ENCODE measurements around the gene NUP35. TPM values are rescaled to one million over a fixed set of nuclear protein-coding genes. Genes with fewer than 3 reads are reported as not detected.

Gene NUP35
- total and polyA plus RNA-seq, 2 donors (not counting 1 experiment from before 2014, with no cell fraction given), result 8.9 to 10.0 TPM

DNA sequence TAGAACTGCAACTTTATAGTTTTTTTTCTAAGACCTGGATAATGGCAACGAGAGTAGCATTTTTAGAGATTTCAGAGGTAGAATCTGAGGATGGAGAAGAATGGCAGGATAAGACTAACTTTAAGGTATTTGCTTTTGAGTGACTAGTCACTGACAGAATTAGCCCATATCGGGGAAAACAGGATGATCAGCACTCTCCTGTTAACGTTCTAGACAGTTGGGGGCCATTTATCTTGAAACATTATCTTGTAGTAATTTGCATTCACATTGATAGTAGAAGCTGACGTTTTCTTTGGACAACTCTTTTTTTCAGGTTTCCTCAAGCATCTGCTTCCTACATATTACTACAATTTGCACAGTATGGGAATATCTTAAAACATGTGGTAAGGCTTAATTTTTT is 32.9 kb downstream of the NUP35 start:
- Histone ChIP-seq H3K4me2 (ENCODE audit: extremely low read depth, insufficient read depth, low read length) (no peak overlapping the region), H3K27me3 (ENCODE audit: control insufficient read depth, insufficient read depth, low read length) (no peaks in the 10 kb centered on the region), H2AFZ (ENCODE audit: low read length) (no peak overlapping the region), H3K36me3 (ENCODE audit: control insufficient read depth, insufficient read depth, low read length) (no peaks in the 10 kb centered on the region), H3K9ac (ENCODE audit: insufficient read depth, low read length) (no peak overlapping the region), H3K4me1 (ENCODE audit: control insufficient read depth, extremely low read depth, insufficient read depth, low read length) (no peaks in the 10 kb centered on the region), H3K4me3 (replicated peaks in 1 of 4; ENCODE audit: control extremely low read depth in 1 of 4, insufficient read depth in 1 of 4, low read depth in 3 of 4, low read length in 4 of 4) (no peak overlapping the region), H3K9me3 (ENCODE audit: control insufficient read depth, insufficient read depth, low read depth, low read length) (no peaks in the 10 kb centered on the region), H3K79me2 (ENCODE audit: control insufficient read depth, insufficient read depth, low read length) (no peaks in the 10 kb centered on the region), H3K27ac (ENCODE audit: insufficient read depth, low read length) (no peak overlapping the region), H4K20me1 (ENCODE audit: control insufficient read depth, extremely low read depth, insufficient read depth, low read length) (no peaks in the 10 kb centered on the region)
- DNase-seq (ENCODE audit: low read depth in 2 of 2), result no peak
- TF ChIP-seq EZH2 (IDR thresholded peaks at IDR 0.05; ENCODE audit: low read length, missing control alignments), result no peak
- no peak for TF ChIP-seq CTCF (conservative IDR thresholded peaks at IDR 0.05 in 1 of 2, IDR thresholded peaks at IDR 0.05 in 1 of 2; ENCODE audit: low read depth in 1 of 2, low read length in 2 of 2)

DNA sequence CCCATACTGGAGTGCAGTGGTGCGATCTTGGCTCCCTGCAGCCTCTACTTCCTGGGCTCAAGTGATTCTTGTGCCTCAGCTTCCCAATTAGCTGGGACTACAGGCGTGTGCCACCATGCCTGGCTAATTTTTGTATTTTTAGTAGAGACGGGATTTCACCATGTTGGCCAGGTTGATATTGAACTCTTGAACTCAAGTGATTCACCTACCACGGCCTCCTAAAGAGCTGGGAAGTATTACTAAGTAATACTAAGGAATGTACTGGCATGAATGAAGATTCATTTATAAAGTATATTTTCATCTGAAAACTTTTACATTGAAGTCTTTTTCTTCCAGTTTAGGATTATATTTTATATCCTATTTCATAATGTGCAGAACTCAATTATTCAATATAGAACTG is 38.1 kb downstream of the NUP35 start:
- no peaks in the 10 kb centered on the region for H4K20me1 ChIP-seq (ENCODE audit: control insufficient read depth, extremely low read depth, insufficient read depth, low read length)
- H3K9ac ChIP-seq (ENCODE audit: insufficient read depth, low read length), result no peak overlapping the region
- no peaks in the 10 kb centered on the region for H3K27me3 ChIP-seq (ENCODE audit: control insufficient read depth, insufficient read depth, low read length)
- no peaks in the 10 kb centered on the region for H3K4me1 ChIP-seq (ENCODE audit: control insufficient read depth, extremely low read depth, insufficient read depth, low read length)
- peak; percentile 3 to 84 for DNase-seq (ENCODE audit: low read depth in 2 of 2)
- H3K9me3 ChIP-seq (ENCODE audit: control insufficient read depth, insufficient read depth, low read depth, low read length), result no peaks in the 10 kb centered on the region
- no peak overlapping the region for H3K4me3 ChIP-seq (replicated peaks in 1 of 4; ENCODE audit: control extremely low read depth in 1 of 4, insufficient read depth in 1 of 4, low read depth in 3 of 4, low read length in 4 of 4)
- H2AFZ ChIP-seq (ENCODE audit: low read length), result no peak overlapping the region
- H3K4me2 ChIP-seq (ENCODE audit: extremely low read depth, insufficient read depth, low read length), result no peak overlapping the region
- no peak for TF ChIP-seq CTCF (conservative IDR thresholded peaks at IDR 0.05 in 1 of 2, IDR thresholded peaks at IDR 0.05 in 1 of 2; ENCODE audit: low read depth in 1 of 2, low read length in 2 of 2)
- no peak for TF ChIP-seq EZH2 (IDR thresholded peaks at IDR 0.05; ENCODE audit: low read length, missing control alignments)
- H3K79me2 ChIP-seq (ENCODE audit: control insufficient read depth, insufficient read depth, low read length), result no peaks in the 10 kb centered on the region
- H3K27ac ChIP-seq (ENCODE audit: insufficient read depth, low read length), result no peak overlapping the region
- H3K36me3 ChIP-seq (ENCODE audit: control insufficient read depth, insufficient read depth, low read length), result no peaks in the 10 kb centered on the region

- H2AFZ ChIP-seq (ENCODE audit: low read length), result no peak overlapping the region
- no peaks in the 10 kb centered on the region for H3K4me1 ChIP-seq (ENCODE audit: control insufficient read depth, extremely low read depth, insufficient read depth, low read length)
- TF ChIP-seq CTCF (conservative IDR thresholded peaks at IDR 0.05 in 1 of 2, IDR thresholded peaks at IDR 0.05 in 1 of 2; ENCODE audit: low read depth in 1 of 2, low read length in 2 of 2) (no peak), EZH2 (IDR thresholded peaks at IDR 0.05; ENCODE audit: low read length, missing control alignments) (no peak)
- H3K9ac ChIP-seq (ENCODE audit: insufficient read depth, low read length), result no peak overlapping the region
- H3K36me3 ChIP-seq (ENCODE audit: control insufficient read depth, insufficient read depth, low read length), result no peaks in the 10 kb centered on the region
- no peaks in the 10 kb centered on the region for H3K9me3 ChIP-seq (ENCODE audit: control insufficient read depth, insufficient read depth, low read depth, low read length)
- DNase-seq (ENCODE audit: low read depth in 2 of 2), result peak in 1 of 2 donors; percentile 23
- no peak overlapping the region for H3K27ac ChIP-seq (ENCODE audit: insufficient read depth, low read length)
- H3K4me3 ChIP-seq (replicated peaks in 1 of 4; ENCODE audit: control extremely low read depth in 1 of 4, insufficient read depth in 1 of 4, low read depth in 3 of 4, low read length in 4 of 4), result no peak overlapping the region
- no peak overlapping the region for H3K4me2 ChIP-seq (ENCODE audit: extremely low read depth, insufficient read depth, low read length)
- H4K20me1 ChIP-seq (ENCODE audit: control insufficient read depth, extremely low read depth, insufficient read depth, low read length), result no peaks in the 10 kb centered on the region
- H3K79me2 ChIP-seq (ENCODE audit: control insufficient read depth, insufficient read depth, low read length), result no peaks in the 10 kb centered on the region
- H3K27me3 ChIP-seq (ENCODE audit: control insufficient read depth, insufficient read depth, low read length), result no peaks in the 10 kb centered on the region
These were observed 39.8 kb downstream of the NUP35 start for GRCh38 chr2:183163821-183164649.
